Upper lobe of right lung (tissue), 1 donor: ENCODE measurements around the gene HLA-DMB. TPM values are rescaled to one million over a fixed set of nuclear protein-coding genes. Genes with fewer than 3 reads are reported as not detected.

ENCODE experiments used
- ATAC-seq: fragments of 200-7000 bp; cut with Tn5 transposase; one replicate; pipeline ENCODE4 v1.9.1; 2020; ENCODE audit warnings: mild to moderate bottlenecking, moderate library complexity
- DNase-seq: peaks from one replicate; pipeline ENCODE4 v3.0.0-alpha.2; 2020
- H3K27ac ChIP-seq: fragments of 200-600 bp; one replicate; pipeline ENCODE4 v1.8.0; 2022
- H3K27me3 ChIP-seq: fragments of 200-600 bp; one replicate; pipeline ENCODE4 v1.8.0; 2022; ENCODE audit warnings: mild to moderate bottlenecking
- H3K36me3 ChIP-seq: fragments of 200-600 bp; one replicate; pipeline ENCODE4 v1.8.0; 2022
- H3K4me1 ChIP-seq: fragments of 200-600 bp; one replicate; pipeline ENCODE4 v1.8.0; 2022
- H3K4me3 ChIP-seq: fragments of 200-600 bp; one replicate; pipeline ENCODE4 v1.8.0; 2022; ENCODE audit warnings: mild to moderate bottlenecking
- H3K9me3 ChIP-seq: fragments of 200-600 bp; one replicate; pipeline ENCODE4 v1.8.0; 2022
- CTCF ChIP-seq: fragments of 200-600 bp; IDR thresholded peaks from one replicate; pipeline ENCODE4 v1.8.0; 2022; ENCODE audit warnings: antibody characterized with exemption
- intact Hi-C: fragments of 100-400 bp; cut with DNase I; formaldehyde crosslinking; loops from one replicate; pipeline ENCODE4 v1.11.0; 2022
- total RNA-seq: library from RNA; stranded (reverse); fragmentation: NEBNext Ultra II Directional; extraction: Animal tissue kit (Norgen Biotek cat#: 25700); gene quantifications from one replicate; pipeline ENCODE4 v1.2.1, GENCODE V29; 2021
- donor health status: DM: no; HTN: yes; CAD: no; lungs with severe emphysema.

HLA-DMB gene
- total RNA-seq, 1 donor from 2014 or later: 140 TPM

DNA sequence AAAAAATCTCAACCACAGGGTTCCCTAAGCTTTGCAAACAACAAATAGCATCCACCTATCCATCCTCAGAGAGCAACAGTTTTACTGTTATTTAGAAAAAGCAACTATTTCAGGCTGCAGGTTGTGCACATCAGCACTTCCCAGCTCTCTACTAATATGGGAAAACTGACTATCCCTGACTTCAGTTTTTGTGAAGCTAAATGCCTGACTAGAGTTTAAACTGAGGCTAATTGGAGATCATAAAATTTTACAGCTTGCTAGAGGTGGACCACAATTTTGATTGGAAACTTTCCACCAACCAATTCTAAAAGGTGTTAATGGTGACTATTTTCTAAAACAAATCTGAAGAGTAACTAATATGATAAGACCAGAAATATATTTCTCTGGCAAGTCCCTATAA is 36.9 kb downstream of the HLA-DMB start:
- Histone ChIP-seq H3K4me1 (no peaks in the 10 kb centered on the region), H3K4me3 (no peak overlapping the region), H3K9me3 (no peaks in the 10 kb centered on the region), H3K27ac (no peak overlapping the region), H3K27me3 (no peaks in the 10 kb centered on the region), H3K36me3 (peaks cover 8% of the 10 kb centered on the region)
- DNase-seq: no peak
- no peak for ATAC-seq
- TF ChIP-seq CTCF: no peak
- intact Hi-C loops: no loop called here

- ATAC-seq (peak; percentile 5), DNase-seq (no peak)
- intact Hi-C loops: no loop called here
- peak overlapping the region; percentile 83 for H3K4me3 ChIP-seq
- H3K4me1 ChIP-seq: peaks cover 6% of the 10 kb centered on the region
- H3K27ac ChIP-seq: peak overlapping the region; percentile 81
- TF ChIP-seq CTCF: no peak
- H3K36me3 ChIP-seq: no peaks in the 10 kb centered on the region
- no peaks in the 10 kb centered on the region for H3K27me3 ChIP-seq
- H3K9me3 ChIP-seq: no peaks in the 10 kb centered on the region
These were observed 45.9 kb downstream of the HLA-DMB start for GRCh38 chr6:32895006-32895345.

DNA sequence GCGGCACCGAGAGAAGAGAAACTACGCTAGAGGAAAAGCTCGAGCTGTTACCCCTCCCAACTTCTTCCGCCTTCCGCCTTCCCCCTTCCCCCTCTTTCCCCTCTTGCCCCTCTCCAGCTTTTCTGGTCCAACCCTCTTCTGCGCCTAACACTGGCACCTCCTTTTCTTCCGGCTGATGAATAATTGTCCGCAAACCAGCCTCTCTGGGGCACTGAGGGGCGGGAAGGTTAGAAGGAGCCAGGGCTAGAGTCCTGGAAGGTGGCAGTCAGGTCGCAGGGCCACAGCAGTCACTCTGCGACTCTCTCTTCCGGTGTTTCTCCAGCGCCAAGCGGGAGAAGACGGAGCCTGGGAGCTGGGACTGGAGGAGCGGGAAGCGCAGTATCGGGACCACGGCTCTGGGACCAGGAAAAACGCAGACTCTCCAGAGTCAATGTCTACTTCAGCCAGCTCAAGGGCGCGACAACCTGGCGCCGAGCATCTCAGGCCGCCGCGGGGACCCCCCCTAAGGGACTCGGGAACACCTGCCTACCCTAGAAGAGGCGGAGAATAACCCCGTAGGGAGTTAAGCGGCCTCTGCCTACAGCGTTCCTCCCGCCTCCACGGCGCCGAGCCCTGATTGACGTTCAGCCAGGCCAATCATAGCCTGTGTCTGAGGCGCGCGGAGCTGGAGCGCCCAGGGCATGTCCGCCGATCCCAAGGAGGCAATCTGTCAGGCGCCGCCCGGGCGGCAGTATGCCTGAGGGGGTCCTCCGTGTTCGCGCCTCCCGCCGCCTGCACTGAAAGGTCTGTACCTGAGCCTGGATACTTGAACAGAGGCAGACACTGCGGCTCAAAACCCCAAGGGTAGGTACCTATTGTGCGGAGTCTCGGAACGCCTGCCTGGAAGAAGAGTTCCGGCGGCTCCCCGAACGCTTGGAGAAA is 46.5 kb downstream of the HLA-DMB start:
- Histone ChIP-seq H3K27ac (peak overlapping the region; percentile 81), H3K4me1 (peaks cover 6% of the 10 kb centered on the region), H3K36me3 (no peaks in the 10 kb centered on the region), H3K4me3 (peak overlapping the region; percentile 83), H3K27me3 (no peaks in the 10 kb centered on the region), H3K9me3 (no peaks in the 10 kb centered on the region)
- intact Hi-C loops: no loop called here
- DNase-seq (peak; percentile 96), ATAC-seq (peak; percentile 99)
- no peak for TF ChIP-seq CTCF

- Histone ChIP-seq H3K27me3 (no peaks in the 10 kb centered on the region), H3K9me3 (no peaks in the 10 kb centered on the region), H3K4me1 (peaks cover 6% of the 10 kb centered on the region), H3K4me3 (no peak overlapping the region), H3K36me3 (no peaks in the 10 kb centered on the region), H3K27ac (no peak overlapping the region)
- DNase-seq (no peak), ATAC-seq (no peak)
- TF ChIP-seq CTCF: no peak
- intact Hi-C loops: no loop called here
These were observed 50.0 kb downstream of the HLA-DMB start for GRCh38 chr6:32890831-32891230.

DNA sequence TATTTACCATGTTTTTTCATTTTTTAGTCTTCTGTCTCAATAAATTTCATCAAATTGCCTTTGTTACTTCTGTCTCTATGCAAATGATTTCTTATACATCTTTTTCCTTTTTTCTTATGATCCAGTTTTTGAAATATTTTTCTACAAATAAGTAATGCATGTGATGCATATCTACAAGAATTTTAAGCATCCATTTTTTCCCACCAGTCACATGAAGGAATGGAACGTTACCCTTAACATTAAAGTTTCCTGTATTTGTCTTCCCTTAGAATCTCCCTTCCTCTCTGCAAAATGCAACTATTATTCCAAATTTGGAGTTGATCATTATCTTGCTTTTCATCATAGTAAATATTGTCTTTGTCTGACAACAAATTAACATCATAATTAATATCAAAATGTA is 51.3 kb downstream of the HLA-DMB start:
- no peak for ATAC-seq
- Histone ChIP-seq H3K27me3 (no peaks in the 10 kb centered on the region), H3K4me3 (no peak overlapping the region), H3K4me1 (no peaks in the 10 kb centered on the region), H3K27ac (no peak overlapping the region), H3K36me3 (no peaks in the 10 kb centered on the region), H3K9me3 (no peaks in the 10 kb centered on the region)
- no peak for DNase-seq
- intact Hi-C loops: no loop called here
- no peak for TF ChIP-seq CTCF
